Testis (tissue), 2 donors: Measurements from ENCODE around the gene DEFB108B.
"Not testable (repeated sequence)": the region's sequence is repeated elsewhere in the genome, so short reads cannot be mapped to it uniquely, and the experiment has no call there.

Source experiments
- POLR2A ChIP-seq: fragments of 450-650 bp; IDR thresholded peaks from one replicate; pipeline ENCODE4 v1.6.1; 2017; ENCODE audit warnings: antibody characterized with exemption, mild to moderate bottlenecking, moderate library complexity
- TF ChIP-seq, protein P1 (sequence below), 3 experiments: fragments of 450-650 bp in 2 of 3; fragments of 200-600 bp in 1 of 3; sonication (generic) in 1 of 3; IDR thresholded peaks; one replicate each; pipeline ENCODE4 v1.5.1; 2016 to 2019; ENCODE audit warnings: antibody characterized with exemption in 3 of 3, mild to moderate bottlenecking in 2 of 3, moderate library complexity in 1 of 3

DNA sequence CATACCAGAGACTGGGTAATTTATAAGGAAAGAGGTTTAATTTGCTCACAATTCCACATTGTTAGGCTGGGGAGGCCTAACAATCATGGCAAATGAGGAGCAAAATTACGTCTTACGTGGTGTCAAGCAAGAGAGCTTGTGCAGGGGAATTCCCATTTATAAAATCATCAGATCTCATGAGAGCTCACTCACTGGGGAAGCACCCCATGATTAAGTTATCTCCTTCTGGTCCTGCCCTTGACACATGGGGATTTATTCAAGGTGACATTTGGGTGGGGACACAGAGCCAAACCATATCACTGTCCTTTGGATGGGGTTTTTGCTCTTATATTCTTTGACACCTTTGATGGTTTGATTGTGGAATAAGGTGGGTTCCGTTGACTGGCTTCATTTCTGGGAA lies 36.9 kb downstream of the DEFB108B start:
- TF ChIP-seq, protein P1, sequence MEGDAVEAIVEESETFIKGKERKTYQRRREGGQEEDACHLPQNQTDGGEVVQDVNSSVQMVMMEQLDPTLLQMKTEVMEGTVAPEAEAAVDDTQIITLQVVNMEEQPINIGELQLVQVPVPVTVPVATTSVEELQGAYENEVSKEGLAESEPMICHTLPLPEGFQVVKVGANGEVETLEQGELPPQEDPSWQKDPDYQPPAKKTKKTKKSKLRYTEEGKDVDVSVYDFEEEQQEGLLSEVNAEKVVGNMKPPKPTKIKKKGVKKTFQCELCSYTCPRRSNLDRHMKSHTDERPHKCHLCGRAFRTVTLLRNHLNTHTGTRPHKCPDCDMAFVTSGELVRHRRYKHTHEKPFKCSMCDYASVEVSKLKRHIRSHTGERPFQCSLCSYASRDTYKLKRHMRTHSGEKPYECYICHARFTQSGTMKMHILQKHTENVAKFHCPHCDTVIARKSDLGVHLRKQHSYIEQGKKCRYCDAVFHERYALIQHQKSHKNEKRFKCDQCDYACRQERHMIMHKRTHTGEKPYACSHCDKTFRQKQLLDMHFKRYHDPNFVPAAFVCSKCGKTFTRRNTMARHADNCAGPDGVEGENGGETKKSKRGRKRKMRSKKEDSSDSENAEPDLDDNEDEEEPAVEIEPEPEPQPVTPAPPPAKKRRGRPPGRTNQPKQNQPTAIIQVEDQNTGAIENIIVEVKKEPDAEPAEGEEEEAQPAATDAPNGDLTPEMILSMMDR (IDR thresholded peaks at IDR 0.05), result not testable (repeated sequence)
- TF ChIP-seq POLR2A, result not testable (repeated sequence)
